Right atrium auricular region (tissue), 2 donors: ENCODE data around the gene SLC39A12. TPM values are rescaled to one million over a fixed set of nuclear protein-coding genes. Genes with fewer than 3 reads are reported as not detected.

Experiments
- DNase-seq: peaks from one replicate; pipeline ENCODE4 v3.0.0-alpha.2; 2019; ENCODE audit warnings: low spot score
- H3K27ac ChIP-seq, 2 donors: fragments of 200-600 bp; sonication (generic); 1 replicate in 1 of 2; 2 replicates in 1 of 2; pipeline ENCODE4 v1.5.1; 2016 to 2019
- H3K27me3 ChIP-seq, 2 donors: fragments of 200-600 bp; sonication (generic); one replicate each; pipeline versions ENCODE4 v1.5.1 to v1.6.0; 2017 to 2019
- H3K36me3 ChIP-seq: fragments of 200-600 bp; sonication (generic); one replicate; pipeline ENCODE4 v1.5.1; 2016
- H3K4me1 ChIP-seq, 2 donors: fragments of 200-600 bp; sonication (generic); one replicate each; pipeline versions ENCODE4 v1.5.1 to v1.6.0; 2017 to 2019
- H3K4me3 ChIP-seq, 2 donors: fragments of 200-600 bp; sonication (generic); 1 replicate in 1 of 2; 2 replicates in 1 of 2; pipeline ENCODE4 v1.5.1; 2017 to 2019; ENCODE audit warnings: mild to moderate bottlenecking in 1 of 2, moderate library complexity in 1 of 2
- H3K9me3 ChIP-seq, 2 donors: fragments of 200-600 bp; sonication (generic); one replicate each; pipeline ENCODE4 v1.5.1; 2019
- total RNA-seq, 2 donors: library from RNA; depleted of rRNA; stranded (reverse); fragments of >200 nt; gene quantifications; one replicate each; pipeline ENCODE4 v1.1.0, GENCODE V29; 2016
- TF ChIP-seq, protein P1 (sequence below), 2 donors: fragments of 200-600 bp; sonication (generic); IDR thresholded peaks; one replicate each; pipeline ENCODE4 v1.5.1; 2019; ENCODE audit warnings: antibody characterized with exemption in 2 of 2

The SLC39A12 gene
- total RNA-seq, 2 donors from 2014 or later = not detected

DNA sequence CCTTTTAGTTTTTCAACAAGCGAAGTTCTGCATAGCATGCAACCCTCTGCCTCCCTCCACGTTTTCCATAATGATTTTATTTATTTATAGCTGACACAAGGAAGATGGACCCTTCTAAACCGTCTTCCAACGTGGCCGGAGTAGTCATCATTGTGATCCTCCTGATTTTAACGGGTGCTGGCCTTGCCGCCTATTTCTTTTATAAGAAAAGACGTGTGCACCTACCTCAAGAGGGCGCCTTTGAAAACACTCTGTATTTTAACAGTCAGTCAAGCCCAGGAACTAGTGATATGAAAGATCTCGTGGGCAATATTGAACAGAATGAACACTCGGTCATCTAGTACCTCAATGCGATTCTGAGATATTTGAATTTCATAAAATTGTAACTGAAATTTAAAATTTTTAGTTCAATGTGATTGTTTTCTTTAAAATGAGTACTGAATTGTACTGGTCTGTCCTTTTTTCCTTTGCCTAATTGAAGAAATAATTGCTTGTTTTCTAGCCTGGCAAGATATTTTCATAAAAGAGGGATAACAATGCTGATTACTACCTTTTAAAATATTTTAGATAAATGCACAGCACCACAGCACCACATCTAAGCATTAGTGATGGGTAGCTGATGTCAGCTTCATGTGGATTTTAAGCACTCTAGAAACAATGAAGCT, 41.5 kb upstream of the SLC39A12 start:
- TF ChIP-seq, protein P1, sequence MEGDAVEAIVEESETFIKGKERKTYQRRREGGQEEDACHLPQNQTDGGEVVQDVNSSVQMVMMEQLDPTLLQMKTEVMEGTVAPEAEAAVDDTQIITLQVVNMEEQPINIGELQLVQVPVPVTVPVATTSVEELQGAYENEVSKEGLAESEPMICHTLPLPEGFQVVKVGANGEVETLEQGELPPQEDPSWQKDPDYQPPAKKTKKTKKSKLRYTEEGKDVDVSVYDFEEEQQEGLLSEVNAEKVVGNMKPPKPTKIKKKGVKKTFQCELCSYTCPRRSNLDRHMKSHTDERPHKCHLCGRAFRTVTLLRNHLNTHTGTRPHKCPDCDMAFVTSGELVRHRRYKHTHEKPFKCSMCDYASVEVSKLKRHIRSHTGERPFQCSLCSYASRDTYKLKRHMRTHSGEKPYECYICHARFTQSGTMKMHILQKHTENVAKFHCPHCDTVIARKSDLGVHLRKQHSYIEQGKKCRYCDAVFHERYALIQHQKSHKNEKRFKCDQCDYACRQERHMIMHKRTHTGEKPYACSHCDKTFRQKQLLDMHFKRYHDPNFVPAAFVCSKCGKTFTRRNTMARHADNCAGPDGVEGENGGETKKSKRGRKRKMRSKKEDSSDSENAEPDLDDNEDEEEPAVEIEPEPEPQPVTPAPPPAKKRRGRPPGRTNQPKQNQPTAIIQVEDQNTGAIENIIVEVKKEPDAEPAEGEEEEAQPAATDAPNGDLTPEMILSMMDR (IDR thresholded peaks at IDR 0.05) = peak; percentile 25 to 67
- DNase-seq = no peak
- no peak overlapping the region for H3K4me3 ChIP-seq
- H3K9me3 ChIP-seq = no peaks in the 10 kb centered on the region
- H3K27me3 ChIP-seq = no peaks in the 10 kb centered on the region
- no peaks in the 10 kb centered on the region for H3K36me3 ChIP-seq
- H3K4me1 ChIP-seq = peaks cover 0 to 8% of the 10 kb centered on the region in 2 donors
- H3K27ac ChIP-seq = no peak overlapping the region

DNA sequence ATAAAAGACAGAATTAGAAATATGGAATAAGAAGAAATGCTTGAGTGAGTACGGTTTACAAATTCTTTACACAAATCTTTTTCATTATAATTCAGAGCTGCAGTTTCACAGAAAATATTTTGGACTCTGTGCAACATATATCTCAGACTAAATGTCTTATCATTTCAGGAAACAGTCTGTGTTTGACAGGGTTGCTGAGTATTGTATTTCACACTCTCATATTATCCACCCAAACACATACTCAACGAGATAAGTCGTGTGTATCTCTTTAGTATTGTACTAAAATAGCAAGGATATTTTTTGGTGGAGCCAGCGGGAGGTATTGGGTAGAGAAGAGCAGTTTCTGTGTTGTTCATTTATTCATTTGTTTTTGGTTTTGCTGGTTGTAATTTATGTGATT, 39.0 kb upstream of the SLC39A12 start:
- no peak overlapping the region for H3K4me3 ChIP-seq
- DNase-seq = no peak
- TF ChIP-seq, protein P1 (IDR thresholded peaks at IDR 0.05) = no peak
- H3K36me3 ChIP-seq = no peaks in the 10 kb centered on the region
- peaks cover 0 to 8% of the 10 kb centered on the region in 2 donors for H3K4me1 ChIP-seq
- H3K27ac ChIP-seq = peak overlapping the region in 1 of 2 donors; percentile 59
- no peaks in the 10 kb centered on the region for H3K9me3 ChIP-seq
- no peaks in the 10 kb centered on the region for H3K27me3 ChIP-seq

DNA sequence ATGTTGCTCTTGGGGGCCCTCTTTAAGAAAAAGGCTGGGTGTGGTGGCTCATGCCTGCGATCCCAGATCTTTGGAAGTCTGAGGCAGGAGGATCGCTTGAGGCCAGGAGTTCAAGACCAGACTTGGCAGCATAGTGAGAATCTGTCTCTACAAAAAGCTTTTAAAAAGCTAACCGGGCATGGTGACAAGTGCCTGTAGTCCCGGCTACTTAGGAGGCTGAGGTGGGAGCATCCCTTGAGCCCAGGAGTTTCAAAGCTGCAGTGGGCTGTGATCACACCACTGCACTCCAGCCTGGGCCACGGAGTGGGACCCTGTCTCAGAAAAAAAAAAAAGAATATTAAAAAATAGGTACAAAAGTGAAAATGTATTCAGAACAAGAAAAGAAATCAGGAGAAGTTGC, 38.1 kb upstream of the SLC39A12 start:
- Histone ChIP-seq H3K36me3 (no peaks in the 10 kb centered on the region), H3K4me3 (no peak overlapping the region), H3K27ac (peak overlapping the region in 1 of 2 donors; percentile 59), H3K4me1 (peaks cover 0 to 8% of the 10 kb centered on the region in 2 donors), H3K27me3 (no peaks in the 10 kb centered on the region), H3K9me3 (no peaks in the 10 kb centered on the region)
- no peak for DNase-seq
- TF ChIP-seq, protein P1 (IDR thresholded peaks at IDR 0.05) = no peak

DNA sequence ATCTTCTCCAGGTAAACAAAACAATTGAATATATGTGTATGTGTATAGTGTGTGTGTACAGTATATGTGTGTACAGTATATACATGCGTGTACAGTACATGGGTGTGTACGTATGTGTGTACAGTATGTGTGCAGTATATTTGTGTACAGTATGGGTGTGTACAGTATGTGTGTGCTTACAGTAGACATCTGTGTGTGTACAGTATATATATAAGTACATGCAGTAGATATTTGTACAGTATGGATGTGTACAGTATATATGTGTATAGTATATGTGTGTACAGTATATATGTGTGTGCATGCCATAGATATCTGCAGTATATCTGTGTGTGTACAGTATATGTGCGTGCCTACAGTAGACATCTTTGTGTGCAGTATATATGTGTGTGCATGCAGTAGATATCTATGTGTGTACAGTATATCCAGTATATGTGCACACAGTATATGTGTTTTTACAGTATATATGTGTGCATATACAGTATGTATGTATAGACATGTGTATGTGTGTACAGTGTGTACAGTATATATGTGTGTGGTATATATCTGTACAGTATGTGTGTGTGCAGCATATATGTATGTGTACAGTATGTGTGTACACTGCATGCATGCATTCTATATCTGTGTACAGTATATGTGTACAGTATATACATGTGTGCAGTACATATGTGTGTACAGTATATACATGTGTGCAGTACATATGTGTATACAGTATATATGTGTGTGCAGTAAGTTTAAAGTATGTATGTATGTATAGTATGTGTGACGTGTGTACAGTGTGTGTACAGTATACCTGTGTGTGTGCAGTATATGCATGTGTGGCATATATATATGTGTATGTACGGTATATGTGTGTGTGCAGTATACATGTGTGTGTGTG, 37.3 kb upstream of the SLC39A12 start:
- Histone ChIP-seq H3K27me3 (no peaks in the 10 kb centered on the region), H3K27ac (peak overlapping the region in 1 of 2 donors; percentile 54), H3K9me3 (no peaks in the 10 kb centered on the region), H3K4me3 (no peak overlapping the region), H3K4me1 (peaks cover 0 to 8% of the 10 kb centered on the region in 2 donors), H3K36me3 (no peaks in the 10 kb centered on the region)
- no peak for DNase-seq
- TF ChIP-seq, protein P1 (IDR thresholded peaks at IDR 0.05) = no peak

DNA sequence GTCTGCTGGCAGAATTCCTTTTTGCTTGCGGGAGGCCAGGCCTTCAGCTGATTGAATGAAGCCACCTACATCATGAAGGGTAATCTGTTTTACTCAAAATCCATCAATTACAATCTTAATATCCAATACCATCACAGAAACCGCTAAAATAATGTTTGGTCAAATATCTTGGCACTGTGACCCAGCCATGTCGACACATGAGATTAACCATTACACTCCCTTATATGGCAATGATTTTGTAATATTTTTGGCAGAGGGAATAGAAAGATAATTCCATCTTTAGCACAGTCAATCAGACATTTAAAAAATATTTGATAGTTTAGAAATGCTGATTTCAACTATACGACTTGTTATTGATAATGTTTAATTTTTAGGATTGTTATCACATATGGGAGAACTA, 36.5 kb upstream of the SLC39A12 start:
- Histone ChIP-seq H3K27me3 (no peaks in the 10 kb centered on the region), H3K36me3 (no peaks in the 10 kb centered on the region), H3K4me1 (peaks cover 0 to 8% of the 10 kb centered on the region in 2 donors), H3K4me3 (no peak overlapping the region), H3K27ac (peak overlapping the region in 1 of 2 donors; percentile 54), H3K9me3 (no peaks in the 10 kb centered on the region)
- TF ChIP-seq, protein P1 (IDR thresholded peaks at IDR 0.05) = no peak
- DNase-seq = no peak
